ENCODE results near the gene KRT71.

DNA sequence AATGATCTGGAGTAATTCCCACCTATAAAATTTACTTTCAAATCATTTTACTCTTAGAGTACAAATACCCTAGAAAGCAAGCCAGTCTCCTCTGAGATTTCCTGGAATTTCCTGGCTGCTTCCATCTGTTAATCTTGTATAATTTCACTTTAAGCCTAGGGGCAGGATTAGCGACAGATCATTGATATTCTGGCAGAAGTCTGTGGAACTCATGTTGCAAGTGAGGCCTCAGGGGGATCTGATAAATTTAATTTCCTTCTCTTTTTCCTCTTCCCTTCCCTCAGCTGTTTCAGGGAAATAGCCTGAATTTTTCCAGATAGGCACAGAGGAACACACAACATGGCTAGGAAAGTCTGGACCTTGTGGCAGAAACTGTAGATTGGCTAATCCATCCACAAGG is 54.0 kb downstream of the KRT71 start:
- TF ChIP-seq, protein P1, sequence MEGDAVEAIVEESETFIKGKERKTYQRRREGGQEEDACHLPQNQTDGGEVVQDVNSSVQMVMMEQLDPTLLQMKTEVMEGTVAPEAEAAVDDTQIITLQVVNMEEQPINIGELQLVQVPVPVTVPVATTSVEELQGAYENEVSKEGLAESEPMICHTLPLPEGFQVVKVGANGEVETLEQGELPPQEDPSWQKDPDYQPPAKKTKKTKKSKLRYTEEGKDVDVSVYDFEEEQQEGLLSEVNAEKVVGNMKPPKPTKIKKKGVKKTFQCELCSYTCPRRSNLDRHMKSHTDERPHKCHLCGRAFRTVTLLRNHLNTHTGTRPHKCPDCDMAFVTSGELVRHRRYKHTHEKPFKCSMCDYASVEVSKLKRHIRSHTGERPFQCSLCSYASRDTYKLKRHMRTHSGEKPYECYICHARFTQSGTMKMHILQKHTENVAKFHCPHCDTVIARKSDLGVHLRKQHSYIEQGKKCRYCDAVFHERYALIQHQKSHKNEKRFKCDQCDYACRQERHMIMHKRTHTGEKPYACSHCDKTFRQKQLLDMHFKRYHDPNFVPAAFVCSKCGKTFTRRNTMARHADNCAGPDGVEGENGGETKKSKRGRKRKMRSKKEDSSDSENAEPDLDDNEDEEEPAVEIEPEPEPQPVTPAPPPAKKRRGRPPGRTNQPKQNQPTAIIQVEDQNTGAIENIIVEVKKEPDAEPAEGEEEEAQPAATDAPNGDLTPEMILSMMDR (IDR thresholded peaks at IDR 0.05), result no peak
- TF ChIP-seq POLR2A (IDR thresholded peaks at IDR 0.05), result no peak
